Smooth muscle cell of the pulmonary artery (primary cell): ENCODE measurements around the gene TMEM150A. TPM values are rescaled to one million over a fixed set of nuclear protein-coding genes. Genes with fewer than 3 reads are reported as not detected.

Source experiments
- total RNA-seq: library from RNA; depleted of rRNA; stranded (reverse); fragments of >200 nt; gene quantifications from 2 replicates; pipeline ENCODE4 v1.2.3, GENCODE V29; 2014

The TMEM150A gene, protein sequence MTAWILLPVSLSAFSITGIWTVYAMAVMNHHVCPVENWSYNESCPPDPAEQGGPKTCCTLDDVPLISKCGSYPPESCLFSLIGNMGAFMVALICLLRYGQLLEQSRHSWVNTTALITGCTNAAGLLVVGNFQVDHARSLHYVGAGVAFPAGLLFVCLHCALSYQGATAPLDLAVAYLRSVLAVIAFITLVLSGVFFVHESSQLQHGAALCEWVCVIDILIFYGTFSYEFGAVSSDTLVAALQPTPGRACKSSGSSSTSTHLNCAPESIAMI
- total RNA-seq: 14.6 and 21.2 TPM in 2 replicates

GRCh38 chr2:85602476-85603234 is at the start of gene TMEM150A:
TMEM150A (minus strand) TSS chr2:85602698; CDS start chr2:85601948, 750 bp downstream.

DNA sequence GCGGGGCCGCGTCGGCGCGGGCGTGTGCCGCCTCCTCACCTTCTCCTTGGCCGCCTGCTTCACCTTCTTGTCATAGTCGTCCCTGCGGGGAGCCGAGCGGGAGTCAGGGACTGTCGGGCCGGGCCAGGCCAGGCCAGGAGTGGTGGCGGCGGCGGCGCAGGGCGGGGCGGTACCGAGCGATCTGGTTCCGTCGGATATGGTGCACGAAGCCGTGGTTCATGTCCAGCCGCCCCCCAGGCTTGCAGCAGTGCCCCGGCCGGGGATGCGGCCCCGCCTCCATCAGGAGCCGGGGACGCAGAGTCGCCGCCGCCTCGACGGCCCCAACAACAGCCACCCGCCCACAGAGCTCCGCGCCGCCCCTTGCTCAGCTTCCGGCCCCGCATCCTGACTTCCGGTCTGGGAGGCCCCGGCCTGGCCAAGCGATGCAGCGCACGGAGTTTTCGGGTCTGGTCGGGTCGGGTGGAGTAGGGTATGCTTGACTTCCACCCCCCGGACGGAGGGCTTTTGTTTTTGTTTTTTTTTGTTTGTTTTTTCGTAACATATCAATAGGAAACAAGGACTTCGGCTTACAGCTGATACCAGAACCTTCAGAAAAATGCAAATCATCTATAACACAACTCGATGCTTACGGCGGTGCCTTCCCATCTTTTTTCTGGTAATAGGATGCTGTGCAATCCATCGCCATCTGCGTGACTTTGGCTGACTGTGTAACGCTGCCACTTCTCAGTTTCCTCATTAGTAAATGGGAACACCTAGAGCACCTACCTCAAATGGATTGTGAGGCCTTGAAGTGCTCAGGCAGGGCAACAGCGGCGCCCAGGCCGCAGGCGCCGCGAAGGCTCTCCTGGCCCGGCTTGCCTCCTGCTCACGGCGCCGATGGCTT is 9.4 kb upstream of the TMEM150A start, which contains the start of gene C2orf68:
TSS of gene C2orf68 (minus strand) at position 362 of the 883 bp plus-strand sequence. CDS start at position 280, 82 bp downstream.

DNA sequence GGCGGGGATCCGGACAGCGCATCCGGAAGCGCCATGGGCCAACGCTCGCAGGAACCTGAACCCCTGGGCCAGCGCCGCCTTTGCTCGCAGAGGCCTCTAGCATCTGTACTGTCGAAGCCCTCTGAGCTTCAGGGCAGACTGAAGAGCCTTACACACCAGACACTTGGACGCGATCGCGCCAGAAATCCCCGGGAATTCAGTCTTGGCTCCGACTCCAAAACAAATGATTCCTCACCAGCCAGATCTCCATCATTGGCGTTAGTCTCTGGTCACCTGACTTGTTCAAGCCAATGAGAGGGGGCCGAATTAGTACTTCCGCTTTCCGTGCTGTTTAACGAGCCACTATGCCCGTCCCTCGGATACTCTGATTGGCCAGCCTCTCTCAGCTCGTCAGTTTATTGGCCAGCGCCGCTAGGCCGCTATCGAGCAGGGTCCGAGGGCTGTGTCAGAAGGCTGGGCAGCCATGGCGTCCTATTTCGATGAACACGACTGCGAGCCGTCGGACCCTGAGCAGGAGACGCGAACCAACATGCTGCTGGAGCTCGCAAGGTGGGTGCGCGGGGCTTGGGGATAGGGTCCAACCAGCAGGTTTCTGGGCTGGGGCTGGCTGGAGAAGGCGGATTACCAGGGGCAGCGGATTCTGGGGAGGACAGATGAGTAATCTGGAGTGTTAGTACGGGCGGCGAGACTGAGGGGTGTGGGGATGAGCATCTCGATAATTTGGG is 7.0 kb downstream of the TMEM150A start, which contains the start of gene RNF181:
TSS of gene RNF181 (plus strand) at position 445 of the 725 bp plus-strand sequence. CDS start at position 464, 19 bp downstream.

GRCh38 chr2:85584354-85584856 is 18.1 kb downstream of the TMEM150A start, which contains the start of gene VAMP5:
VAMP5 (plus strand) TSS chr2:85584431; CDS start chr2:85584491, 60 bp downstream.

DNA sequence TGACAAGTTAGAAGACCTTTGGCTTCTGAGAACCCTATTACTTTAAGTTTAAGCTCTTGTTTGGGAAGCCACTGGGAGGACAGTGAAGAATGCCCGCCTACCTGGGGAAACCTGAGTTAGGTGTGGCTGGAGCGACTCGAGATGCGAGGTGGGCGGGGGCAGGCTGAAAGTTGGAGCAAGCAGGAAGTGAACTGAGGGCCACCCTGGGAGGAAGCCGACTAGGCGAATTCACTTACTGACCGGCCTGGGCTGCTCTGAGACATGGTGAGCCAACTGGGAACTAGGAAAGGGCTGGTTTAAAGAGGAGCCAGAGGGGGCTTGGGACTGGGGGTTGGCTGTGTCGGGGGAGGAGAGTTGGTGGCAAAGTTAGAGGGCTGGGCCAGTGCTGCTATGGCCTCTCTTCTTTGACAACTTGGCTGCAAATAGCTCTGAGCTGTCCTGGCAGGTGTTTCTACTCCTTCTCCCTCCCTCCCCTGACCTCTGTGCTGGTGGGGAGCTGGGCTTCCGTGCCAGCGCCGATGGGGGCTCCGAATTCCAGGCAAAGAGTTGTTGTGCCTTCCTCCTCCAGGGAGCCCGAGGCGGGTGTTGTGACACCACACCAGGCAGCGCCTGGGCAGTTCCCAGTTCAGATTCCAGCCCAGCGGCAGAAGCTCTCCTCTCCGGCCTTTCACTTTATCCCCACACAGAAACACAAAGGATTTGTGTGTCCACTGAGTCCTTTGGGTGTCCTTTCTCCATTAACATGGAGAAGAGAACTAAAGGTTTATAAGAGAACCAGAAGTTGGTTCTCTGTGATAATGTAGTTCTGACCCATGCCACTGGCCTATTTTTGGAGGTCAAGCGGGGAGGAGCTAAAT is 24.9 kb downstream of the TMEM150A start, which contains the start of gene VAMP8:
TSS of gene VAMP8 (plus strand) at position 201 of the 857 bp plus-strand sequence. CDS start at position 262, 61 bp downstream.

DNA sequence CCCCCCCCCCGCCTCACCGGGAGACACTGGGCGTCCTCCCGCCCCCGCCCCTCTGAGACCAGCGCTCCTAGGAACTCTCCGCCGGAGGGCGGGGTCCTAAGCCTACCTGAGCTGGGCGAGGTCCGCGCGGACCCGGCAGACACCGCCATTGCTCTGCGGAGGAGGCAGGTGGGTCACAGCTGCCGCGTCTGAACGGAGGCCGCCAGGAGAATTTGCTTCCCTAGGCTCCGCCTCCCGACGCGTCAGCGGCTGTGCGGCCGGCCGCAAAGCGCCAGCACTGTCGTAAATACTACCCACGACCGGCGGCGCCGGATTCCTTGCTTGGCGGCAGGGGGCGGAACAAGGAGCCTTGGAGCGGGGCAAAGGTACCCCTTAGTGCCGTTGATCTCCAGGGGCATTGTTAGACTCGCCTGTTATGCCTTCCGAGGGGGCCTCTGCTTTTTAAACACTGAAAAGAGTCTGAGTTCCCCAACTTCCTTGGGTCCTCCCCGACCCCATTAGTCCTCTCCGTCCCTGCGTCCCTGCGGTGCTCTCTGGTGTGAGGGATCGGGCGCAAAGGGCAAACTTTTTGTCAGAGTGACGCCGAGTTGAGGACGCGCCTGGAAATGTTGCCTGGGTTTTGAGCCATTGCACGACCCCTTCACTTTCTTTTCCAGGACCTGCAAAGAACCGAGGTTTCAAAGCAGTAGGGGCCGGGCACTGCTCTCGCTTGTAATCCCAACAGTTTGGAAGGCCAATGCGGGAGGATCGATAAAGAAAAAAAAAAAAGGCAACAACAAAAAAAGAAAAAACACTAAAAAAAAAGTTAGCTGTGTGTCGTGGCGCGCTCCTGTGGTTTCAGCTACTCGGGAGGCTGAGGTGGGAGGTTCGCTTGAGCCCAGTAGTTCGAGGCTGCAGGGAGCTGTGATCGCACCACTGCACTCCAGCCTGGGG is 41.0 kb downstream of the TMEM150A start, which contains the start of gene GGCX:
TSS of gene GGCX (minus strand) at position 214 of the 933 bp plus-strand sequence. CDS start at position 149, 65 bp downstream.

Other genes with a start within 250 kb of the TMEM150A start
- gene RETSAT, start 248.2 kb downstream of the TMEM150A start, total RNA-seq: 44.8 and 48.1 TPM in 2 replicates
- 19.5 and 20.2 TPM in 2 replicates for gene ELMOD3, start 247.9 kb downstream of the TMEM150A start, total RNA-seq
- gene CAPG, start 192.3 kb downstream of the TMEM150A start, total RNA-seq: 16.7 and 94.6 TPM in 2 replicates
- gene SH2D6, start 184.0 kb downstream of the TMEM150A start, total RNA-seq: 0.36 TPM in 1 of 2 replicates, not detected in the other
- 148 and 292 TPM in 2 replicates for gene MAT2A, start 63.5 kb downstream of the TMEM150A start, total RNA-seq
- 56.9 and 80.2 TPM in 2 replicates for gene GGCX, start 41.2 kb downstream of the TMEM150A start, total RNA-seq
- 0.33 and 0.85 TPM in 2 replicates for gene VAMP8, start 25.1 kb downstream of the TMEM150A start, total RNA-seq
- 13.7 and 15.9 TPM in 2 replicates for gene VAMP5, start 18.3 kb downstream of the TMEM150A start, total RNA-seq
- 123 and 125 TPM in 2 replicates for gene RNF181, start 7.0 kb downstream of the TMEM150A start, total RNA-seq
- 18.0 and 24.1 TPM in 2 replicates for gene C2orf68, start 9.4 kb upstream of the TMEM150A start, total RNA-seq
- gene USP39, start 13.5 kb upstream of the TMEM150A start, total RNA-seq: 31.1 and 34.2 TPM in 2 replicates
- not detected in 2 replicates for gene SFTPB, start 65.5 kb upstream of the TMEM150A start, total RNA-seq
- 0.07 TPM in 1 of 2 replicates, not detected in the other for gene GNLY, start 91.7 kb upstream of the TMEM150A start, total RNA-seq
- 22.4 and 30.8 TPM in 2 replicates for gene ATOH8, start 151.3 kb upstream of the TMEM150A start, total RNA-seq